ENCODE measurements around the gene STAB2.

- TF ChIP-seq POLR2AphosphoS5 (IDR thresholded peaks at IDR 0.05) (no peak), CTCF (IDR thresholded peaks at IDR 0.05) (no peak), POLR2A (IDR thresholded peaks at IDR 0.05) (no peak)
Observed at GRCh38 chr12:103793046-103793445, 206.0 kb downstream of the STAB2 start.
